Activated T-cell treated with anti-CD3 and anti-CD28 coated beads, Interleukin-2, amount 50 U/mL, for 24 hours (primary cell): ENCODE results near the gene COG5.
"Not testable (repeated sequence)": the region's sequence is repeated elsewhere in the genome, so short reads cannot be mapped to it uniquely, and the experiment has no call there.

ENCODE experiments used
- DNase-seq: peaks from one replicate; pipeline ENCODE4 v3.0.0-alpha.2; 2020
- H3K27ac Mint-ChIP-seq: 2 replicates; pipeline ENCODE4 v1.8.0; 2020; ENCODE audit warnings: mild to moderate bottlenecking, mixed read lengths
- H3K27me3 Mint-ChIP-seq: 2 replicates; pipeline ENCODE4 v1.8.0; 2020; ENCODE audit warnings: mixed read lengths
- H3K36me3 Mint-ChIP-seq: 2 replicates; pipeline ENCODE4 v1.8.0; 2020; ENCODE audit warnings: low read depth, mixed read lengths
- H3K4me1 Mint-ChIP-seq: 2 replicates; pipeline ENCODE4 v1.8.0; 2020; ENCODE audit warnings: low read depth, mixed read lengths
- H3K4me3 Mint-ChIP-seq: 2 replicates; pipeline ENCODE4 v1.8.0; 2020; ENCODE audit warnings: mild to moderate bottlenecking, moderate library complexity, mixed read lengths
- H3K9me3 Mint-ChIP-seq: 2 replicates; pipeline ENCODE4 v1.8.0; 2020; ENCODE audit warnings: mixed read lengths

Gene COG5

GRCh38 chr7:107165341-107165740 lies 398.4 kb downstream of the COG5 start:
- Mint-ChIP-seq H3K9me3 (no peaks in the 10 kb centered on the region), H3K36me3 (peaks cover 10% of the 10 kb centered on the region), H3K4me3 (no peak overlapping the region), H3K4me1 (peaks cover 15% of the 10 kb centered on the region), H3K27me3 (no peaks in the 10 kb centered on the region), H3K27ac (no peak overlapping the region)
- no peak for DNase-seq

GRCh38 chr7:107164092-107164491 lies 399.6 kb downstream of the COG5 start:
- peaks cover 4% of the 10 kb centered on the region for H3K36me3 Mint-ChIP-seq
- no peaks in the 10 kb centered on the region for H3K9me3 Mint-ChIP-seq
- no peak for DNase-seq
- no peak overlapping the region for H3K27ac Mint-ChIP-seq
- no peak overlapping the region for H3K4me3 Mint-ChIP-seq
- no peaks in the 10 kb centered on the region for H3K27me3 Mint-ChIP-seq
- H3K4me1 Mint-ChIP-seq = peaks cover 15% of the 10 kb centered on the region

- Mint-ChIP-seq H3K27me3 (no peaks in the 10 kb centered on the region), H3K9me3 (no peaks in the 10 kb centered on the region), H3K27ac (no peak overlapping the region), H3K4me1 (peaks cover 7% of the 10 kb centered on the region), H3K4me3 (no peak overlapping the region), H3K36me3 (no peaks in the 10 kb centered on the region)
- DNase-seq = no peak
These were observed 401.2 kb downstream of the COG5 start for GRCh38 chr7:107162475-107162874.

DNA sequence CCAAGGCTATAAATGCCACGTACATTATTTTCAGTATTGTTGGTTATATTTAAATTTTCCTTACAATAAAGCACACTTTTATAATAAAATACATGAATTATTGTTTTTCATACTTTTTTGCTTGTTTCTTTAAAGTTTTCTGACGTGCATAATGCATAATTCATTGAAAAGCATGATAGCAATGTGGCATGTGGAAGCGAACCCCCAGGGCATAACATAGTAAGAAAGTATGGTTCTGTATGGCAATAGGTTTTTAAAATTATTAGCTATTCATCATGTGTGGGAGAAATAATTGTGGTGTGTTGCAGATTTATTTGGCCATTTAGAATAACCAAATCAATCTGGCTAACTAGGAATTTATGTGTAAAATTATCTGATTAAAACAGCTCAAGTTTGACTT lies 402.3 kb downstream of the COG5 start:
- peaks cover under 1% of the 10 kb centered on the region for H3K4me1 Mint-ChIP-seq
- H3K9me3 Mint-ChIP-seq = no peaks in the 10 kb centered on the region
- no peaks in the 10 kb centered on the region for H3K36me3 Mint-ChIP-seq
- H3K27ac Mint-ChIP-seq = no peak overlapping the region
- no peak overlapping the region for H3K4me3 Mint-ChIP-seq
- H3K27me3 Mint-ChIP-seq = no peaks in the 10 kb centered on the region
- no peak for DNase-seq

DNA sequence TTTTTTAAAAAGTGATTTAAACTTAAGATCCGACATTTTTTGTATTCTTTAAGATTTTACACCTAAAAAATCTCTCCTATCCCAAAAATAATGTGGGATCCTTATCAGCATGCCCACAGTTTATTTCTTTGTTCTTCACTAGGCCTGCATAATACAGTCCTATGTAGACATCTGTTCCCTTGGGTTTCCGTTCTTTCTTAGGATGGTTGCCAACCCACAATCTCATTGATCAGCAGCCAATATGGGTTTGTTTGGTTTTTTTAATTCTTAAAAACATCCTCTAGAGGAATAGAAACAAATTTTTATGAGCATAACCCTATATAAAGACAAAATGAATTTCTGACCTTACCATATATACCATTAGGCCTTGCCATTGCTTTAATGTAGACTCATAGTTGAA lies 403.3 kb downstream of the COG5 start:
- Mint-ChIP-seq H3K4me3 (no peak overlapping the region), H3K9me3 (no peaks in the 10 kb centered on the region), H3K27ac (no peak overlapping the region), H3K4me1 (no peaks in the 10 kb centered on the region), H3K27me3 (no peaks in the 10 kb centered on the region), H3K36me3 (no peaks in the 10 kb centered on the region)
- no peak for DNase-seq

DNA sequence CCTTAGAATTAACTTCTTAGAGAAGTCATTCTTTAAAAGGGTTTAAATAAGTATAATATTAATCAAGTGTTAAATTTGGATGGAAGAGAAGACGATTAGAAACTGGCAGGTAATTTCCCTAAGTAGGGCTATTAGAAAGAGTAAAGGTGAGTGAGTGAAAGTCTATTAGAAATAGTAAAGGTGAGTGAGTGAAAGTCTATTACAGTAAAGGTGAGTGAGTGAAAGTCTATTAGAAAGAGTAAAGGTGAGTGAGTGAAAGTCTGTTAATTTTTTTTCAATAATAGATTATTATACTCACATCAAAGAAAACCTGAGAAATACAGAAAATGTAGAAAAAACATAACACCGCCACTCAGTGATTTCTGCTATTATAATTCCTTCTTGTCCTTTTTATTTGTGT lies 405.7 kb downstream of the COG5 start:
- no peak overlapping the region for H3K4me3 Mint-ChIP-seq
- H3K27ac Mint-ChIP-seq = no peak overlapping the region
- no peak for DNase-seq
- no peaks in the 10 kb centered on the region for H3K4me1 Mint-ChIP-seq
- H3K27me3 Mint-ChIP-seq = no peaks in the 10 kb centered on the region
- H3K36me3 Mint-ChIP-seq = no peaks in the 10 kb centered on the region
- H3K9me3 Mint-ChIP-seq = no peaks in the 10 kb centered on the region

DNA sequence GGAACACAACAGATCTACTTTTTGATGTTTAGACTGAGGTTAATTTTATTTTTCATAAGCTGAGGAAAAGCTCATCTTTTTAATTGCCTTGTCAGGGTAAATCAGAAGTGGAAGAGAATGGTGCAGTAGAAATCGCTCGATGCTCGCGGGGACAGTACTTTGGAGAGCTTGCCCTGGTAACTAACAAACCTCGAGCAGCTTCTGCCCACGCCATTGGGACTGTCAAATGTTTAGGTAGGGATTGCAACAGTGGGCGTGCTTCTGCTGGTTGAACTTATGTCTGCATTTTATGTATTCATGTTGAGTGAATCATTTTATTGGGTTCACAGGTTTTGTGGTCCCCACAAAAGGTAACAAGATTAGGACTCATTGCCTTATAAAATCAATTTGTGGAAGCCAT lies 406.6 kb downstream of the COG5 start:
- Mint-ChIP-seq H3K9me3 (no peaks in the 10 kb centered on the region), H3K27ac (no peak overlapping the region), H3K4me3 (no peak overlapping the region)

GRCh38 chr7:107155726-107156125 lies 408.0 kb downstream of the COG5 start:
- not testable (repeated sequence) for H3K27ac Mint-ChIP-seq, H3K4me1 Mint-ChIP-seq, H3K9me3 Mint-ChIP-seq, DNase-seq, H3K4me3 Mint-ChIP-seq, H3K36me3 Mint-ChIP-seq, H3K27me3 Mint-ChIP-seq

More for the DNA sequence above, 406.6 kb downstream of the COG5 start:
- no peak for DNase-seq
- no peaks in the 10 kb centered on the region for H3K36me3 Mint-ChIP-seq
- no peaks in the 10 kb centered on the region for H3K4me1 Mint-ChIP-seq
- H3K27me3 Mint-ChIP-seq = no peaks in the 10 kb centered on the region

DNA sequence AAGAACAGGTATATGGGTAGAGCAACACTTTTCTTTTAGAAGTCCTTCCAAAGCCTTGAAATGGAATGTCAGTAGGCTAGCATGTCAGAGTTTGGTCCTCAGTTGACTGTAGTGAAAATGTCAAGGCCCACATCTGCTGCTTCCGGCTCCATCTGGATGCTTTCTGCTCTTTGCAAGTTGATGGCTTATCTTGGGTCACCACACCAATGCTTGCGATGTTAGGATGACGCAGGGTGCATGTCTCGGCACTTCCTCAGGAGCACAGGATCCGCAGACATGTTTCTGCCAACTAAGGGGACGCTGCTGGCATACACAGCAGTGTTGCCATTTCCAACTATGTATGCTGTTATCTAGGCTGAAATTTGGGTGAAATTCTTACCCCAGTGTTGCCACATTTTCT lies 408.9 kb downstream of the COG5 start:
- Mint-ChIP-seq H3K27ac (no peak overlapping the region), H3K36me3 (no peaks in the 10 kb centered on the region), H3K4me1 (no peaks in the 10 kb centered on the region), H3K27me3 (no peaks in the 10 kb centered on the region), H3K9me3 (no peaks in the 10 kb centered on the region), H3K4me3 (no peak overlapping the region)
- no peak for DNase-seq

GRCh38 chr7:107152011-107152410 lies 411.7 kb downstream of the COG5 start:
- Mint-ChIP-seq H3K9me3 (no peaks in the 10 kb centered on the region), H3K4me1 (peaks cover 7% of the 10 kb centered on the region), H3K4me3 (no peak overlapping the region), H3K27ac (no peak overlapping the region), H3K27me3 (no peaks in the 10 kb centered on the region), H3K36me3 (no peaks in the 10 kb centered on the region)
- DNase-seq = no peak
